ENCODE results near the gene EQTN.

DNA sequence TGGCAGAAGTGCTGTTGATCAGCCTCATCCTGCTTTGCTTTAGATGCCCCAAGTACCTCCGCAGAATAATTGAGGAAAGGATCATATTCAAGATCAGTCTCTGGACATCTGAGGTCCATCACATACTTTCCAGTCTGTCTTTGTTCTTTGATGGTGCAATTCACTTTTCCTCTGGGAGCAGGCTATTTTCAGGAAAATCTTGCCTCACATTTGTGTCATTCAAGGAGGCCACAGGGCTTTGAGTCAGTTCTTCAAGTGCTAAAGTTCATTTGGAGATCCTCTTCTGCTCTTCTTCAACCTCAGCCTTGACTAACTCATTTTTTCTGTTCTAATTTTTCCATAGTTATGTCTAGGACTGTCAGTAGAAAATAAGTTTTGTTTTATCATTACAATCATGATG lies 18.6 kb downstream of the EQTN start:
- TF ChIP-seq ATF3 (IDR thresholded peaks at IDR 0.05; ENCODE audit: insufficient read depth, low read depth, low read length), result no peak
- TF ChIP-seq, protein P1, sequence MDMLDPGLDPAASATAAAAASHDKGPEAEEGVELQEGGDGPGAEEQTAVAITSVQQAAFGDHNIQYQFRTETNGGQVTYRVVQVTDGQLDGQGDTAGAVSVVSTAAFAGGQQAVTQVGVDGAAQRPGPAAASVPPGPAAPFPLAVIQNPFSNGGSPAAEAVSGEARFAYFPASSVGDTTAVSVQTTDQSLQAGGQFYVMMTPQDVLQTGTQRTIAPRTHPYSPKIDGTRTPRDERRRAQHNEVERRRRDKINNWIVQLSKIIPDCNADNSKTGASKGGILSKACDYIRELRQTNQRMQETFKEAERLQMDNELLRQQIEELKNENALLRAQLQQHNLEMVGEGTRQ (IDR thresholded peaks at IDR 0.05; ENCODE audit: low read length), result no peak

Measured in H1 (cell line).